ENCODE results near the gene BUD23. TPM values are rescaled to one million over a fixed set of nuclear protein-coding genes. Genes with fewer than 3 reads are reported as not detected.

The BUD23 gene
- total and polyA plus RNA-seq, 9 of the 15 experiments (the other 6 are each of a cell fraction or from before 2014, with no cell fraction given) = 79.5 to 270 (median 150) TPM

DNA sequence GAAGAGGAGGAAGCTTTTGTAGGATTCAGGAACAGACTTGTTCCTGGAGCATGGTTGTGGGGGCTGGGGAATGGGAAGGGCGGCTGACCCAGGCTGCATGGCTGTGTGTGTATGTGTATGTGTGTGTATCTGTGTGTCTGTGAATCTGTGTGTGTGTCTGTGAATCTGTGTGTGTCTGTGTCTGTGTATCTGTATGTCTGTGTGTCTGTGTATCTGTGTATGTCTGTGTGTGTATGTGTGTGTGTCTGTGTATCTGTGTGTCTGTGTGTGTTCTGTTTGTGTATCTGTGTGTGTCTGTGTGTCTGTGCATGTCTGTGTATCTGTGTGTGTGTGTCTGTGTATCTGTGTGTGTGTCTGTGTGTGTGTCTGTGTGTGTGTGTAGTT, 42.7 kb downstream of the BUD23 start (continued):
- TF ChIP-seq ZNF384 (IDR thresholded peaks at IDR 0.05; ENCODE audit: low read depth, low read length) (no peak), ZNF766 (CRISPR knock-in tag; conservative IDR thresholded peaks at IDR 0.05) (no peak), TCF3 (CRISPR knock-in tag; IDR thresholded peaks at IDR 0.05) (no peak), ADNP (tag; IDR thresholded peaks at IDR 0.05) (no peak), ZBED1 (IDR thresholded peaks at IDR 0.05) (no peak), GABPB1 (CRISPR knock-in tag; IDR thresholded peaks at IDR 0.05) (no peak), ZNF507 (tag; conservative IDR thresholded peaks at IDR 0.05) (no peak), ARID2 (IDR thresholded peaks at IDR 0.05) (0 out of 2 replicates have a peak, but pooled peaks have one; percentile 11), CC2D1A (IDR thresholded peaks at IDR 0.05) (no peak), ZNF12 (CRISPR knock-in tag; IDR thresholded peaks at IDR 0.05) (no peak), ELF1 (tag; IDR thresholded peaks at IDR 0.05) (no peak)
- TF ChIP-seq, protein P1, sequence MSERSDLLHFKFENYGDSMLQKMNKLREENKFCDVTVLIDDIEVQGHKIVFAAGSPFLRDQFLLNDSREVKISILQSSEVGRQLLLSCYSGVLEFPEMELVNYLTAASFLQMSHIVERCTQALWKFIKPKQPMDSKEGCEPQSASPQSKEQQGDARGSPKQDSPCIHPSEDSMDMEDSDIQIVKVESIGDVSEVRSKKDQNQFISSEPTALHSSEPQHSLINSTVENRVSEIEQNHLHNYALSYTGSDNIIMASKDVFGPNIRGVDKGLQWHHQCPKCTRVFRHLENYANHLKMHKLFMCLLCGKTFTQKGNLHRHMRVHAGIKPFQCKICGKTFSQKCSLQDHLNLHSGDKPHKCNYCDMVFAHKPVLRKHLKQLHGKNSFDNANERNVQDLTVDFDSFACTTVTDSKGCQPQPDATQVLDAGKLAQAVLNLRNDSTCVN (CRISPR knock-in tag; IDR thresholded peaks at IDR 0.05) = peak; percentile 89; the same call in 1 of the 2 replicates
- TF ChIP-seq, protein P2, sequence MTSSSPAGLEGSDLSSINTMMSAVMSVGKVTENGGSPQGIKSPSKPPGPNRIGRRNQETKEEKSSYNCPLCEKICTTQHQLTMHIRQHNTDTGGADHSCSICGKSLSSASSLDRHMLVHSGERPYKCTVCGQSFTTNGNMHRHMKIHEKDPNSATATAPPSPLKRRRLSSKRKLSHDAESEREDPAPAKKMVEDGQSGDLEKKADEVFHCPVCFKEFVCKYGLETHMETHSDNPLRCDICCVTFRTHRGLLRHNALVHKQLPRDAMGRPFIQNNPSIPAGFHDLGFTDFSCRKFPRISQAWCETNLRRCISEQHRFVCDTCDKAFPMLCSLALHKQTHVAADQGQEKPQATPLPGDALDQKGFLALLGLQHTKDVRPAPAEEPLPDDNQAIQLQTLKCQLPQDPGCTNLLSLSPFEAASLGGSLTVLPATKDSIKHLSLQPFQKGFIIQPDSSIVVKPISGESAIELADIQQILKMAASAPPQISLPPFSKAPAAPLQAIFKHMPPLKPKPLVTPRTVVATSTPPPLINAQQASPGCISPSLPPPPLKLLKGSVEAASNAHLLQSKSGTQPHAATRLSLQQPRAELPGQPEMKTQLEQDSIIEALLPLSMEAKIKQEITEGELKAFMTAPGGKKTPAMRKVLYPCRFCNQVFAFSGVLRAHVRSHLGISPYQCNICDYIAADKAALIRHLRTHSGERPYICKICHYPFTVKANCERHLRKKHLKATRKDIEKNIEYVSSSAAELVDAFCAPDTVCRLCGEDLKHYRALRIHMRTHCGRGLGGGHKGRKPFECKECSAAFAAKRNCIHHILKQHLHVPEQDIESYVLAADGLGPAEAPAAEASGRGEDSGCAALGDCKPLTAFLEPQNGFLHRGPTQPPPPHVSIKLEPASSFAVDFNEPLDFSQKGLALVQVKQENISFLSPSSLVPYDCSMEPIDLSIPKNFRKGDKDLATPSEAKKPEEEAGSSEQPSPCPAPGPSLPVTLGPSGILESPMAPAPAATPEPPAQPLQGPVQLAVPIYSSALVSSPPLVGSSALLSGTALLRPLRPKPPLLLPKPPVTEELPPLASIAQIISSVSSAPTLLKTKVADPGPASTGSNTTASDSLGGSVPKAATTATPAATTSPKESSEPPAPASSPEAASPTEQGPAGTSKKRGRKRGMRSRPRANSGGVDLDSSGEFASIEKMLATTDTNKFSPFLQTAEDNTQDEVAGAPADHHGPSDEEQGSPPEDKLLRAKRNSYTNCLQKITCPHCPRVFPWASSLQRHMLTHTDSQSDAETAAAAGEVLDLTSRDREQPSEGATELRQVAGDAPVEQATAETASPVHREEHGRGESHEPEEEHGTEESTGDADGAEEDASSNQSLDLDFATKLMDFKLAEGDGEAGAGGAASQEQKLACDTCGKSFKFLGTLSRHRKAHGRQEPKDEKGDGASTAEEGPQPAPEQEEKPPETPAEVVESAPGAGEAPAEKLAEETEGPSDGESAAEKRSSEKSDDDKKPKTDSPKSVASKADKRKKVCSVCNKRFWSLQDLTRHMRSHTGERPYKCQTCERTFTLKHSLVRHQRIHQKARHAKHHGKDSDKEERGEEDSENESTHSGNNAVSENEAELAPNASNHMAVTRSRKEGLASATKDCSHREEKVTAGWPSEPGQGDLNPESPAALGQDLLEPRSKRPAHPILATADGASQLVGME (CRISPR knock-in tag; IDR thresholded peaks at IDR 0.05) = no peak
